CD4-positive, alpha-beta T cell treated with Interleukin-12 subunit alpha and Interleukin-12 subunit beta, for 1 hour (primary cell): Measurements from ENCODE around the gene PEX6.

Experiments
- DNase-seq: peaks from one replicate; pipeline ENCODE4 v3.0.0-alpha.2; 2020

PEX6 gene

GRCh38 chr6:42989923-42990322, 10.9 kb upstream of the PEX6 start:
- no peak for DNase-seq

GRCh38 chr6:42988486-42989020, 9.6 kb upstream of the PEX6 start:
- DNase-seq: no peak

- no peak for DNase-seq
Observed at GRCh38 chr6:42987533-42988451, 8.8 kb upstream of the PEX6 start.

GRCh38 chr6:42984924-42985475, 6.0 kb upstream of the PEX6 start:
- peak; percentile 15 for DNase-seq

GRCh38 chr6:42984001-42984923, 5.3 kb upstream of the PEX6 start, which contains the start of gene PPP2R5D:
PPP2R5D (plus strand) TSS chr6:42984570; CDS start chr6:42984678, 108 bp downstream.
- DNase-seq: peak; percentile 98

- no peak for DNase-seq
Observed at GRCh38 chr6:42981836-42982235, 2.9 kb upstream of the PEX6 start.

- DNase-seq: no peak
Observed at GRCh38 chr6:42979523-42980177, 669 bp upstream of the PEX6 start.

- peak; percentile 2 for DNase-seq
Observed at GRCh38 chr6:42978487-42978838, 518 bp downstream of the PEX6 start.

- no peak for DNase-seq
Observed at GRCh38 chr6:42974919-42975505, 4.0 kb downstream of the PEX6 start.

GRCh38 chr6:42973926-42974325, 5.1 kb downstream of the PEX6 start:
- no peak for DNase-seq

GRCh38 chr6:42971746-42972327, 7.1 kb downstream of the PEX6 start:
- DNase-seq: no peak

GRCh38 chr6:42970871-42971612, 7.9 kb downstream of the PEX6 start:
- DNase-seq: no peak

- no peak for DNase-seq
Observed at GRCh38 chr6:42969934-42970333, 9.0 kb downstream of the PEX6 start.

- no peak for DNase-seq
Observed at GRCh38 chr6:42969431-42969830, 9.6 kb downstream of the PEX6 start.

- DNase-seq: no peak
Observed at GRCh38 chr6:42968783-42969182, 10.2 kb downstream of the PEX6 start.

- DNase-seq: no peak
Observed at GRCh38 chr6:42968126-42968701, 10.8 kb downstream of the PEX6 start.

GRCh38 chr6:42967228-42967627, 11.8 kb downstream of the PEX6 start:
- no peak for DNase-seq

GRCh38 chr6:42966571-42966970, 12.4 kb downstream of the PEX6 start:
- DNase-seq: no peak

- DNase-seq: peak; percentile 52
Observed at GRCh38 chr6:42963855-42964605, 15.0 kb downstream of the PEX6 start.
